Measurements from ENCODE around the gene RUNX3. TPM values are rescaled to one million over a fixed set of nuclear protein-coding genes. Genes with fewer than 3 reads are reported as not detected.

The RUNX3 gene
- polyA plus RNA-seq, 1 of the 3 experiments (the other 2 are of a cell fraction): not detected

DNA sequence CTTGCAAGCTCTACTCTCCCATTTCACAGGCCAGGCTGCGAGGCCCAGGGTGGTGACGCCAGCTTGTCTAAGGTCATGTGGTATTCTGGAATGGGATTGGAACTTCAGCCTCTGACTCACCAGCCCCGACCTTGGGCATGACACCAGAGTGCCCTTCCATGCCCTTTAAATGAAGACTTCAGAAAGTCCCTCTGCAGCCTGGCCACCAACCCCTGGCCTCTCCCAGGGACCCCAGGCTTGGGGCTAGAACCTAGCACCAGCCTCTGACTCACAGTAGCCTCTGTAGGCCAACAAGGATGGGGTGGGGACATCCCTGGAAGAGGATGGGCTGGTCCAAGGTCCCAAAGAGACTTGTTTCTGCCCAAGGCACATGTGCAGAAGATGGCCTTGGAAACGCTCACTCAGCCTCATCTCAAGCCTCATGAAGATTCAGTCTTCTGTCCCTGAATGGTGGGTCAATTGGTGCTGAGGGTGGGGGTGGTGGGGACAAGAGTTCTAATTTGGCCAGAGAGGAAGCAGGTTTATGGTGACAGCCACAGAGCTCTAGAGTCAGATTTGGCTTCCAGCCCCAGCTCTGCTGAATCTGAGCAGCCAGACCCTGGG lies 36.1 kb upstream of the RUNX3 start:
- Histone ChIP-seq H3K9ac (no peak overlapping the region), H4K20me1 (ENCODE audit: insufficient read depth) (no peaks in the 10 kb centered on the region), H3K4me3 (ENCODE audit: low read depth in 2 of 2, low read length in 1 of 2) (no peak overlapping the region), H3F3A (replicated peaks; ENCODE audit: insufficient read depth) (no peaks in the 10 kb centered on the region), H3K27ac (ENCODE audit: low read depth in 2 of 2, low read length in 1 of 2) (no peak overlapping the region), H3K9me2 (no peaks in the 10 kb centered on the region), H3K4me2 (no peak overlapping the region), H3K36me3 (replicated peaks in 1 of 2; ENCODE audit: control insufficient read depth in 1 of 2, insufficient read depth in 2 of 2, low read length in 1 of 2) (no peaks in the 10 kb centered on the region), H2AFZ (ENCODE audit: low read depth) (no peak overlapping the region), H3K79me2 (ENCODE audit: insufficient read depth) (no peaks in the 10 kb centered on the region), H3K4me1 (ENCODE audit: control insufficient read depth in 1 of 2, insufficient read depth in 2 of 2, low read depth in 1 of 2, low read length in 1 of 2) (no peaks in the 10 kb centered on the region; a peak in 1 of 4 replicates), H3K9me3 (no peaks in the 10 kb centered on the region), H3K27me3 (ENCODE audit: insufficient read depth) (no peaks in the 10 kb centered on the region)
- no peak for DNase-seq
- TF ChIP-seq RCOR1 (IDR thresholded peaks at IDR 0.05; ENCODE audit: low read length): no peak
- TF ChIP-seq JUND (IDR thresholded peaks at IDR 0.05): no peak
- no peak for TF ChIP-seq USF2 (IDR thresholded peaks at IDR 0.05; ENCODE audit: borderline replicate concordance, low read depth, low read length)
- ChIA-PET CTCF (no interaction called here), POLR2A (no interaction called here)
- 56% methylated on average over 4 of the region's 4 CpGs for WGBS (ENCODE audit: low lambda C conversion rate)

GRCh38 chr1:24965571-24965930 lies 35.5 kb upstream of the RUNX3 start:
- POLR2A ChIA-PET: no interaction called here
- no peak overlapping the region for H3K27ac ChIP-seq (ENCODE audit: low read depth in 2 of 2, low read length in 1 of 2)
- WGBS (ENCODE audit: low lambda C conversion rate): 95% methylated on average over 7 of the region's 10 CpGs

More at GRCh38 chr1:24965571-24965930, 35.5 kb upstream of the RUNX3 start:
- Histone ChIP-seq H3K4me1 (ENCODE audit: control insufficient read depth in 1 of 2, insufficient read depth in 2 of 2, low read depth in 1 of 2, low read length in 1 of 2) (no peaks in the 10 kb centered on the region; a peak in 1 of 4 replicates), H3K9me3 (no peaks in the 10 kb centered on the region), H3K27me3 (ENCODE audit: insufficient read depth) (no peaks in the 10 kb centered on the region), H3K4me3 (ENCODE audit: low read depth in 2 of 2, low read length in 1 of 2) (no peak overlapping the region), H3K9ac (no peak overlapping the region), H3K9me2 (no peaks in the 10 kb centered on the region), H2AFZ (ENCODE audit: low read depth) (no peak overlapping the region), H3K36me3 (replicated peaks in 1 of 2; ENCODE audit: control insufficient read depth in 1 of 2, insufficient read depth in 2 of 2, low read length in 1 of 2) (no peaks in the 10 kb centered on the region), H4K20me1 (ENCODE audit: insufficient read depth) (no peaks in the 10 kb centered on the region), H3F3A (replicated peaks; ENCODE audit: insufficient read depth) (no peaks in the 10 kb centered on the region), H3K79me2 (ENCODE audit: insufficient read depth) (no peaks in the 10 kb centered on the region), H3K4me2 (no peak overlapping the region)
- no peak for TF ChIP-seq USF2 (IDR thresholded peaks at IDR 0.05; ENCODE audit: borderline replicate concordance, low read depth, low read length)
- TF ChIP-seq IRF3 (IDR thresholded peaks at IDR 0.05; ENCODE audit: low read depth, low read length): no peak
- no peak for TF ChIP-seq TCF12 (IDR thresholded peaks at IDR 0.05)
- no peak for TF ChIP-seq YY1 (IDR thresholded peaks at IDR 0.05; ENCODE audit: low read depth)
- TF ChIP-seq EP300 (IDR thresholded peaks at IDR 0.05; ENCODE audit: borderline replicate concordance in 1 of 2, low read depth in 1 of 2, low read length in 1 of 2): no peak
- no peak for TF ChIP-seq SIN3A (IDR thresholded peaks at IDR 0.05; ENCODE audit: borderline replicate concordance, low read depth, low read length)
- no peak for TF ChIP-seq TEAD4 (IDR thresholded peaks at IDR 0.05; ENCODE audit: borderline replicate concordance, insufficient read depth)
- TF ChIP-seq, protein P1, sequence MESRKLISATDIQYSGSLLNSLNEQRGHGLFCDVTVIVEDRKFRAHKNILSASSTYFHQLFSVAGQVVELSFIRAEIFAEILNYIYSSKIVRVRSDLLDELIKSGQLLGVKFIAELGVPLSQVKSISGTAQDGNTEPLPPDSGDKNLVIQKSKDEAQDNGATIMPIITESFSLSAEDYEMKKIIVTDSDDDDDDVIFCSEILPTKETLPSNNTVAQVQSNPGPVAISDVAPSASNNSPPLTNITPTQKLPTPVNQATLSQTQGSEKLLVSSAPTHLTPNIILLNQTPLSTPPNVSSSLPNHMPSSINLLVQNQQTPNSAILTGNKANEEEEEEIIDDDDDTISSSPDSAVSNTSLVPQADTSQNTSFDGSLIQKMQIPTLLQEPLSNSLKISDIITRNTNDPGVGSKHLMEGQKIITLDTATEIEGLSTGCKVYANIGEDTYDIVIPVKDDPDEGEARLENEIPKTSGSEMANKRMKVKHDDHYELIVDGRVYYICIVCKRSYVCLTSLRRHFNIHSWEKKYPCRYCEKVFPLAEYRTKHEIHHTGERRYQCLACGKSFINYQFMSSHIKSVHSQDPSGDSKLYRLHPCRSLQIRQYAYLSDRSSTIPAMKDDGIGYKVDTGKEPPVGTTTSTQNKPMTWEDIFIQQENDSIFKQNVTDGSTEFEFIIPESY (IDR thresholded peaks at IDR 0.05; ENCODE audit: borderline replicate concordance, low read depth): no peak
- TF ChIP-seq TAF1 (IDR thresholded peaks at IDR 0.05; ENCODE audit: borderline replicate concordance, low read depth, low read length): no peak
- TF ChIP-seq CTCF (IDR thresholded peaks at IDR 0.05): no peak
- TF ChIP-seq GATA2 (CRISPR knock-in tag; IDR thresholded peaks at IDR 0.05): no peak
- no peak for TF ChIP-seq FOSL2 (IDR thresholded peaks at IDR 0.05; ENCODE audit: borderline replicate concordance, low read depth)
- TF ChIP-seq EZH2phosphoT487 (IDR thresholded peaks at IDR 0.05; ENCODE audit: borderline replicate concordance, low read depth): no peak
- no peak for TF ChIP-seq ELF1 (IDR thresholded peaks at IDR 0.05)
- TF ChIP-seq FOXM1 (IDR thresholded peaks at IDR 0.05; ENCODE audit: low read depth): no peak
- no peak for TF ChIP-seq MEF2A (IDR thresholded peaks at IDR 0.05; ENCODE audit: borderline replicate concordance, low read depth)
- CTCF ChIA-PET: interaction anchor here (0.6 kb wide), 1 partner anchor 239 kb away, joined by 3 read pairs; no protein-coding TSS in a partner anchor
- no peak for DNase-seq
